H9 (cell line): ENCODE results near the gene CHMP1A. TPM values are rescaled to one million over a fixed set of nuclear protein-coding genes. Genes with fewer than 3 reads are reported as not detected.
"Not testable (repeated sequence)": the region's sequence is repeated elsewhere in the genome, so short reads cannot be mapped to it uniquely, and the experiment has no call there.

ENCODE experiments used
- DNase-seq: peaks from one replicate; pipeline ENCODE4 v3.0.0-alpha.2; 2017
- H2AFZ ChIP-seq: one replicate; pipeline ENCODE4 v1.6.1; 2013; ENCODE audit warnings: mild to moderate bottlenecking, low read length, control low read depth, moderate library complexity
- H2AK5ac ChIP-seq: 2 replicates; pipeline ENCODE4 v1.6.1; 2013; ENCODE audit warnings: low read length, control low read depth, mixed read lengths; ENCODE audit not compliant: insufficient read length
- H2BK120ac ChIP-seq: one replicate; pipeline ENCODE4 v1.6.1; 2013; ENCODE audit warnings: low read depth, mild to moderate bottlenecking, low read length, control low read depth, inconsistent platforms; ENCODE audit not compliant: poor library complexity, severe bottlenecking
- H2BK12ac ChIP-seq: 2 replicates; pipeline ENCODE4 v1.6.1; 2013; ENCODE audit warnings: low read length, control low read depth, mixed read lengths, low read depth; ENCODE audit not compliant: insufficient read length
- H2BK15ac ChIP-seq: 2 replicates; pipeline ENCODE4 v1.6.1; 2013; ENCODE audit warnings: low read depth, low read length, control low read depth
- H2BK20ac ChIP-seq: one replicate; pipeline ENCODE4 v1.6.1; 2013; ENCODE audit warnings: low read depth, mild to moderate bottlenecking, low read length, control low read depth, inconsistent platforms; ENCODE audit not compliant: poor library complexity, severe bottlenecking
- H2BK5ac ChIP-seq: 2 replicates; pipeline ENCODE4 v1.6.1; 2013; ENCODE audit warnings: low read length, control low read depth, mixed read lengths; ENCODE audit not compliant: insufficient read length
- H3K14ac ChIP-seq: 2 replicates; pipeline ENCODE4 v1.6.1; 2013; ENCODE audit warnings: low read length, control low read depth; ENCODE audit not compliant: insufficient read depth
- H3K18ac ChIP-seq: 2 replicates; pipeline ENCODE4 v1.6.1; 2013; ENCODE audit warnings: low read depth, mild to moderate bottlenecking, mixed read lengths, low read length, control low read depth; ENCODE audit not compliant: insufficient read length
- H3K23ac ChIP-seq: 2 replicates; pipeline ENCODE4 v1.6.1; 2013; ENCODE audit warnings: low read length, control low read depth, mixed read lengths, low read depth; ENCODE audit not compliant: insufficient read length
- H3K23me2 ChIP-seq: 2 replicates; pipeline ENCODE4 v1.6.1; 2013; ENCODE audit warnings: low read depth, mild to moderate bottlenecking, mixed read lengths, low read length, control low read depth; ENCODE audit not compliant: insufficient read length, poor library complexity, severe bottlenecking
- H3K27ac ChIP-seq: 2 replicates; pipeline ENCODE4 v1.5.1; 2013; ENCODE audit warnings: low read length, control low read depth, mixed read lengths, low read depth; ENCODE audit not compliant: insufficient read length
- H3K27me3 ChIP-seq: 2 replicates; pipeline ENCODE4 v1.6.1; 2013; ENCODE audit warnings: low read length, control low read depth, inconsistent platforms; ENCODE audit not compliant: insufficient read depth
- H3K4ac ChIP-seq: 2 replicates; pipeline ENCODE4 v1.6.1; 2013; ENCODE audit warnings: low read depth, mild to moderate bottlenecking, control low read depth, inconsistent platforms, low read length, moderate library complexity
- H3K4me1 ChIP-seq: 2 replicates; pipeline ENCODE4 v1.6.1; 2013; ENCODE audit warnings: low read length, control low read depth, inconsistent platforms; ENCODE audit not compliant: insufficient read depth
- H3K4me2 ChIP-seq: 2 replicates; pipeline ENCODE4 v1.6.1; 2013; ENCODE audit warnings: low read length, control low read depth, mixed read lengths; ENCODE audit not compliant: insufficient read length, insufficient read depth
- H3K56ac ChIP-seq: 2 replicates; pipeline ENCODE4 v1.6.1; 2013; ENCODE audit warnings: low read depth, mild to moderate bottlenecking, mixed read lengths, low read length, control low read depth; ENCODE audit not compliant: insufficient read length
- H3K79me1 ChIP-seq: 2 replicates; pipeline ENCODE4 v1.6.1; 2013; ENCODE audit warnings: low read depth, mild to moderate bottlenecking, moderate library complexity, low read length, control low read depth, inconsistent platforms; ENCODE audit not compliant: insufficient read depth, poor library complexity, severe bottlenecking
- H3K79me2 ChIP-seq: 2 replicates; pipeline ENCODE4 v1.6.1; 2013; ENCODE audit warnings: low read length, control low read depth, inconsistent platforms; ENCODE audit not compliant: insufficient read depth
- H3K9ac ChIP-seq: 2 replicates; pipeline ENCODE4 v1.6.1; 2013; ENCODE audit warnings: low read length, control low read depth, mixed read lengths; ENCODE audit not compliant: insufficient read length; ENCODE audit errors: extremely low read depth
- H3K9me3 ChIP-seq: one replicate; pipeline ENCODE4 v1.6.1; 2013; ENCODE audit warnings: low read depth, low read length, inconsistent platforms; ENCODE audit not compliant: control insufficient read depth
- H3T11ph ChIP-seq: one replicate; pipeline ENCODE4 v1.6.1; 2013; ENCODE audit warnings: mild to moderate bottlenecking, low read length, control low read depth, inconsistent platforms
- H4K20me1 ChIP-seq: one replicate; pipeline ENCODE4 v1.6.1; 2013; ENCODE audit not compliant: control insufficient read depth, insufficient read length, insufficient read depth
- H4K5ac ChIP-seq: 2 replicates; pipeline ENCODE4 v1.6.1; 2013; ENCODE audit warnings: low read depth, mild to moderate bottlenecking, mixed read lengths, low read length, control low read depth; ENCODE audit not compliant: insufficient read length
- H4K8ac ChIP-seq: replicated peaks from 2 replicates; pipeline ENCODE4 v1.6.1; 2013; ENCODE audit warnings: low read length, control low read depth, mixed read lengths, low read depth; ENCODE audit not compliant: insufficient read length
- H4K91ac ChIP-seq: 2 replicates; pipeline ENCODE4 v1.6.1; 2013; ENCODE audit warnings: low read depth, mild to moderate bottlenecking, moderate library complexity, mixed read lengths, low read length, control low read depth; ENCODE audit not compliant: insufficient read length
- H3K27ac Mint-ChIP-seq, 3 experiments: 2 replicates in 2 of 3; 3 replicates in 1 of 3; pipeline ENCODE4 v1.8.0; 2020 to 2021; ENCODE audit warnings: mixed read lengths in 3 of 3, mild to moderate bottlenecking in 1 of 3, moderate library complexity in 1 of 3
- H3K27me3 Mint-ChIP-seq: 2 replicates; pipeline ENCODE4 v1.8.0; 2021; ENCODE audit warnings: low read depth, mild to moderate bottlenecking, moderate library complexity, mixed read lengths
- H3K36me3 Mint-ChIP-seq, 3 experiments: 2 replicates in 2 of 3; 3 replicates in 1 of 3; pipeline ENCODE4 v1.8.0; 2020 to 2021; ENCODE audit warnings: low read depth in 3 of 3, mixed read lengths in 3 of 3; ENCODE audit not compliant: insufficient read depth in 1 of 3
- H3K4me1 Mint-ChIP-seq, 2 experiments: 2 replicates each; pipeline ENCODE4 v1.8.0; 2020; ENCODE audit warnings: mixed read lengths in 2 of 2
- H3K4me3 Mint-ChIP-seq, 2 experiments: 2 replicates in 1 of 2; 3 replicates in 1 of 2; pipeline ENCODE4 v1.8.0; 2020 to 2021; ENCODE audit warnings: mild to moderate bottlenecking in 2 of 2, mixed read lengths in 2 of 2, moderate library complexity in 1 of 2
- H3K9me3 Mint-ChIP-seq, 2 experiments: 2 replicates in 1 of 2; 3 replicates in 1 of 2; pipeline ENCODE4 v1.8.0; 2020; ENCODE audit warnings: mild to moderate bottlenecking in 2 of 2, mixed read lengths in 2 of 2, moderate library complexity in 1 of 2
- WGBS: extraction: QIAGEN DNeasy Blood & Tissue Kit; methylation state at CpG from one replicate; pipeline ENCODE4 v1.1.7; 2013; ENCODE audit warnings: missing lambda C conversion rate, low lambda C conversion rate, mixed read lengths; ENCODE audit not compliant: insufficient read length; ENCODE audit errors: extremely low coverage; 5-methylcytosine and 5-hydroxymethylcytosine counted together
- total RNA-seq: library from RNA; stranded (reverse); gene quantifications from 2 replicates; pipeline ENCODE4 v1.2.1, GENCODE V29; 2021
- TF ChIP-seq, protein P1 (sequence below): fragments of 200-600 bp; sonication (generic); conservative IDR thresholded peaks from 3 replicates; pipeline ENCODE4 v1.8.0; 2021; ENCODE audit warnings: antibody characterized with exemption, mild to moderate bottlenecking

Gene CHMP1A
- total RNA-seq, 1 experiment from 2014 or later, result 89.6 TPM

DNA sequence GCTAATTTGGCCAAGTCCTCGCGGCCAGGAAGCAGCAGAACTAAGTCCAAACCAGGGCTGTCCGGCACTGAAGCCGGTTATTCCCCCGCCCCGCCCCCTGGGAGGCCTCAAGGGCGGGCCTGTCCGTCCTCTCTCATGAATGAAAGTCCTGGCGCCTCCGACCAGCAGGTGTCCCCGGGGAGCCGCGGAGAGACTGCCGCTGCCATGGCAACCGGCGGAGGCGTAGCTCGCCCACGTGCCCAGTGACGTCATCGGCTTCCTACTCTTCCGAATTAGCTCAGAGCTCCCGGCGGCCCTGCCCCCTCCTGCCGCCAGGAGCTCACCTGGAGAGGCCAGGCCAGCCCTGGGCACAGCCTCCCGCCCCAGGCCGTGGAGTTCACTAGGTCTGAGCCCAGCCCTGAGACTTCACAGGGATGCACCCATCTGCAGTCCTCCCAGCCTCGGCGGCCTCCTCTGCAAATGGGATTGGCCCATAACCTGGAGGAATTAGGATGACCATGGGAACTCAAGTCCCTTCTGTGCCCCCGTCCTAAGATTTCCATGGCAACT lies 42.7 kb upstream of the CHMP1A start:
- peak overlapping the region; percentile 42 for H3K4me2 ChIP-seq
- no peak overlapping the region for H2BK120ac ChIP-seq
- no peak overlapping the region for H4K91ac ChIP-seq
- H3K56ac ChIP-seq, result no peak overlapping the region
- H3K23me2 ChIP-seq, result peaks cover 11% of the 10 kb centered on the region
- H3K4me1 ChIP-seq, result no peaks in the 10 kb centered on the region
- no peak overlapping the region for H3K23ac ChIP-seq
- no peak overlapping the region for H3K9ac ChIP-seq
- no peak overlapping the region for H3K27ac ChIP-seq
- no peak overlapping the region for H2BK20ac ChIP-seq
- no peaks in the 10 kb centered on the region for H3K27me3 ChIP-seq
- H3T11ph ChIP-seq, result no peak overlapping the region
- H4K8ac ChIP-seq, result no peak overlapping the region
- H2BK12ac ChIP-seq, result no peak overlapping the region
- Mint-ChIP-seq H3K36me3 (peaks cover 4 to 25% (median 19%) of the 10 kb centered on the region in 3 experiments; a peak in 6 of 7 replicates), H3K27me3 (peaks cover 24% of the 10 kb centered on the region), H3K4me1 (peaks cover 9 to 12% of the 10 kb centered on the region in 2 experiments), H3K4me3 (peak overlapping the region; percentile 76 to 81), H3K9me3 (no peaks in the 10 kb centered on the region; a peak in 1 of 5 replicates), H3K27ac (peak overlapping the region in 2 of 3 experiments; percentile 74 to 88; a peak in 2 of 7 replicates)
- no peak overlapping the region for H2BK15ac ChIP-seq
- H2BK5ac ChIP-seq, result no peak overlapping the region
- no peaks in the 10 kb centered on the region for H4K20me1 ChIP-seq
- peak; percentile 100 for DNase-seq
- TF ChIP-seq, protein P1, sequence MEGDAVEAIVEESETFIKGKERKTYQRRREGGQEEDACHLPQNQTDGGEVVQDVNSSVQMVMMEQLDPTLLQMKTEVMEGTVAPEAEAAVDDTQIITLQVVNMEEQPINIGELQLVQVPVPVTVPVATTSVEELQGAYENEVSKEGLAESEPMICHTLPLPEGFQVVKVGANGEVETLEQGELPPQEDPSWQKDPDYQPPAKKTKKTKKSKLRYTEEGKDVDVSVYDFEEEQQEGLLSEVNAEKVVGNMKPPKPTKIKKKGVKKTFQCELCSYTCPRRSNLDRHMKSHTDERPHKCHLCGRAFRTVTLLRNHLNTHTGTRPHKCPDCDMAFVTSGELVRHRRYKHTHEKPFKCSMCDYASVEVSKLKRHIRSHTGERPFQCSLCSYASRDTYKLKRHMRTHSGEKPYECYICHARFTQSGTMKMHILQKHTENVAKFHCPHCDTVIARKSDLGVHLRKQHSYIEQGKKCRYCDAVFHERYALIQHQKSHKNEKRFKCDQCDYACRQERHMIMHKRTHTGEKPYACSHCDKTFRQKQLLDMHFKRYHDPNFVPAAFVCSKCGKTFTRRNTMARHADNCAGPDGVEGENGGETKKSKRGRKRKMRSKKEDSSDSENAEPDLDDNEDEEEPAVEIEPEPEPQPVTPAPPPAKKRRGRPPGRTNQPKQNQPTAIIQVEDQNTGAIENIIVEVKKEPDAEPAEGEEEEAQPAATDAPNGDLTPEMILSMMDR, result peak; percentile 62
- H3K18ac ChIP-seq, result no peak overlapping the region
- no peaks in the 10 kb centered on the region for H3K79me1 ChIP-seq
- H3K14ac ChIP-seq, result peak overlapping the region; percentile 72; the same call in 1 of the 2 replicates
- H2AK5ac ChIP-seq, result no peak overlapping the region
- H3K4ac ChIP-seq, result no peak overlapping the region
- H4K5ac ChIP-seq, result no peak overlapping the region
- no peak overlapping the region for H2AFZ ChIP-seq
- no CpG with 5 or more reads among the region's 30 CpGs for WGBS
- no peaks in the 10 kb centered on the region for H3K79me2 ChIP-seq
- no peaks in the 10 kb centered on the region for H3K9me3 ChIP-seq

DNA sequence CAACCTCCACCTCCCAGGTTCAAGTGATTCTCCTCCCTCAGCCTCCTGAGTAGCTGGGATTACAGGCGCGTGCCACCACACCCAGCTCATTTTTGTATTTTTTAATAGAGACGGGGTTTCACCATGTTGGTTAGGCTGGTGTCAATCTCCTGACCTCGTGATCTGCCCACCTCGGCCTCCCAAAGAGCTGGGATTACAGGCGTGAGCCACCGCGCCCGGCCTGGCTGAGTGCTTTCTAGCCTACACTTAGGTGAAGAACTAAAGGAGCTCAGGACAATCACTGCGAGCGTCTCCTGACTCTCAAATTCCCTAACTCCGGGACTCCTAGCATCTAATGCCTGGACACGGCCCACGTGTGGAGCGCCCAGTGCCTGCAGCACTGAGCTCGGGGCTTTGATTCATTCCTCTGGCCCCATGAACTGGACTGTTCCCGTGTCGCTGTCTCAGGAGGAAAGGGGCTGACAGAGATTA lies 42.2 kb upstream of the CHMP1A start:
- H3K27ac ChIP-seq, H2AFZ ChIP-seq, H4K20me1 ChIP-seq, H3K79me2 ChIP-seq, H2BK15ac ChIP-seq, H2BK120ac ChIP-seq, H3K9ac ChIP-seq, H2BK20ac ChIP-seq, H3K4me1 ChIP-seq, H3K14ac ChIP-seq, H2BK5ac ChIP-seq, H3K27me3 ChIP-seq, H3K9me3 Mint-ChIP-seq, DNase-seq, H3K23ac ChIP-seq, H4K5ac ChIP-seq, H3K18ac ChIP-seq, H4K91ac ChIP-seq, H4K8ac ChIP-seq, H2AK5ac ChIP-seq, H3K56ac ChIP-seq, H2BK12ac ChIP-seq, H3K9me3 ChIP-seq, H3T11ph ChIP-seq, H3K79me1 ChIP-seq, H3K4ac ChIP-seq: not testable (repeated sequence)
- Mint-ChIP-seq H3K27me3 (peaks cover 22% of the 10 kb centered on the region), H3K4me3 (peak overlapping the region; percentile 76 to 81), H3K27ac (peak overlapping the region in 2 of 3 experiments; percentile 74 to 88; a peak in 2 of 7 replicates), H3K36me3 (peaks cover 4 to 29% (median 23%) of the 10 kb centered on the region in 3 experiments; a peak in 6 of 7 replicates), H3K4me1 (peaks cover 9 to 12% of the 10 kb centered on the region in 2 experiments)
- Histone ChIP-seq H3K23me2 (peaks cover 11% of the 10 kb centered on the region), H3K4me2 (peak overlapping the region; percentile 20)
- no CpG with 5 or more reads among the region's 18 CpGs for WGBS
